A673 (cell line): ENCODE data around the gene OOSP1.

Experiments
- CTCF ChIP-seq: fragments of 300-800, 200-600 bp; sonication (generic); conservative IDR thresholded peaks from 2 replicates; pipeline ENCODE4 v1.5.1; 2017; ENCODE audit warnings: low read depth, mild to moderate bottlenecking, antibody characterized with exemption, low read length, moderate library complexity, mixed read lengths
- EZH2 ChIP-seq: fragments of 200-600 bp; sonication (generic); IDR thresholded peaks from 2 replicates; pipeline ENCODE4 v1.6.1; 2017; ENCODE audit warnings: borderline replicate concordance, low read depth, mild to moderate bottlenecking, mixed read lengths, antibody characterized with exemption, low read length; ENCODE audit not compliant: poor library complexity, severe bottlenecking

GRCh38 chr11:59962107-59962482 is 23.9 kb downstream of the OOSP1 start:
- TF ChIP-seq CTCF (no peak), EZH2 (no peak)
